GM12878 (cell line): Measurements from ENCODE around the gene GNA14. TPM values are rescaled to one million over a fixed set of nuclear protein-coding genes. Genes with fewer than 3 reads are reported as not detected.

Source experiments
- ATAC-seq: fragments of 200-7000 bp; cut with Tn5 transposase; 3 replicates; pipeline ENCODE4 v1.9.1; 2020; ENCODE audit warnings: mild to moderate bottlenecking, moderate library complexity
- BruUV-seq: library from RNA; stranded (reverse); fragments of 400-500 nt; replicated peaks from 2 replicates; lab custom pipeline; 2021; lab: Mats Ljungman, UMichigan
- CTCF ChIA-PET: fragments of 300-600 bp; sonication (Branson Sonifier 250); formaldehyde crosslinking; extraction: SDS; loops from one replicate; lab custom pipeline; 2021; ENCODE audit warnings: inconsistent platforms; lab: Yijun Ruan, JAX
- POLR2A ChIA-PET: fragments of 350-600 bp; formaldehyde crosslinking; extraction: SDS; loops from one replicate; lab custom pipeline; 2021; ENCODE audit warnings: inconsistent platforms; lab: Charles Lee
- RAD21 ChIA-PET: fragments of 300-600 bp; sonication (Branson Sonifier 250); formaldehyde crosslinking; loops from one replicate; lab custom pipeline; 2023; ENCODE audit warnings: antibody characterized with exemption; ENCODE audit not compliant: unreplicated experiment; lab: Charles Lee
- SMC1A ChIA-PET: fragments of 300-600 bp; sonication (Branson Sonifier 250); formaldehyde crosslinking; loops from one replicate; lab custom pipeline; 2023; ENCODE audit not compliant: unreplicated experiment, uncharacterized antibody; lab: Charles Lee
- DNase-seq: peaks from one replicate; pipeline ENCODE4 v3.0.0-alpha.2; 2011; ENCODE audit warnings: low read depth, low spot score
- FAIRE-seq: peaks from 3 replicates; lab custom pipeline; 2011; peaks lifted over from hg19 to GRCh38; lab: Jason Lieb, UNC
- H2AFZ ChIP-seq: 2 replicates; pipeline ENCODE4 v1.6.0; 2011; ENCODE audit warnings: low read depth, low read length, control low read depth; ENCODE audit not compliant: control insufficient read depth
- H3K27ac ChIP-seq: 2 replicates; pipeline ENCODE4 v1.5.1; 2011; ENCODE audit warnings: control low read depth; ENCODE audit not compliant: control insufficient read depth, insufficient read depth
- H3K27me3 ChIP-seq, 2 experiments: replicated peaks in 1 of 2; 2 replicates each; pipeline versions ENCODE4 v1.6.0 to v1.6.1; 2011; ENCODE audit warnings: low read length in 1 of 2; ENCODE audit not compliant: control insufficient read depth in 2 of 2, insufficient read depth in 2 of 2
- H3K36me3 ChIP-seq, 2 experiments: 2 replicates each; pipeline ENCODE4 v1.5.1; 2011; ENCODE audit warnings: low read length in 1 of 2; ENCODE audit not compliant: control insufficient read depth in 2 of 2, insufficient read depth in 2 of 2
- H3K4me1 ChIP-seq: 2 replicates; pipeline ENCODE4 v1.6.1; 2011; ENCODE audit warnings: mild to moderate bottlenecking, low read length, moderate library complexity, mixed read lengths; ENCODE audit not compliant: control insufficient read depth, insufficient read depth
- H3K4me2 ChIP-seq: 2 replicates; pipeline ENCODE4 v1.6.0; 2011; ENCODE audit warnings: control low read depth; ENCODE audit not compliant: control insufficient read depth, insufficient read depth
- H3K4me3 ChIP-seq: fragments of 200-600 bp; sonication (generic); 2 replicates; pipeline ENCODE4 v1.5.1; 2016
- H3K79me2 ChIP-seq: 2 replicates; pipeline ENCODE4 v1.6.0; 2011; ENCODE audit warnings: low read length; ENCODE audit not compliant: control insufficient read depth, insufficient read depth
- H3K9ac ChIP-seq: 2 replicates; pipeline ENCODE4 v1.8.0; 2011; ENCODE audit warnings: low read length, control low read depth, mixed read lengths; ENCODE audit not compliant: control insufficient read depth, insufficient read depth
- H3K9me3 ChIP-seq: replicated peaks from 3 replicates; pipeline ENCODE4 v1.5.1; 2011; ENCODE audit warnings: mild to moderate bottlenecking, low read length; ENCODE audit not compliant: control insufficient read depth, insufficient read depth
- H4K20me1 ChIP-seq: 2 replicates; pipeline ENCODE4 v1.6.0; 2011; ENCODE audit not compliant: control insufficient read depth, insufficient read depth
- DPF2 ChIP-seq: fragments of 450-650 bp; IDR thresholded peaks from 2 replicates; pipeline ENCODE4 v1.6.1; 2017; ENCODE audit warnings: mild to moderate bottlenecking
- GATAD2B ChIP-seq: fragments of 450-650 bp; conservative IDR thresholded peaks from 2 replicates; pipeline ENCODE4 v1.6.1; 2017; ENCODE audit warnings: low read depth, mild to moderate bottlenecking, moderate library complexity
- NRF1 ChIP-seq: conservative IDR thresholded peaks from 2 replicates; pipeline ENCODE4 v1.6.1; 2011; ENCODE audit warnings: mild to moderate bottlenecking, low read depth, low read length, improper control_type of control experiment
- PML ChIP-seq: IDR thresholded peaks from 2 replicates; pipeline ENCODE4 v1.6.1; 2012; ENCODE audit warnings: low read length, inconsistent platforms
- RCOR1 ChIP-seq: conservative IDR thresholded peaks from 2 replicates; pipeline ENCODE4 v1.6.1; 2012; ENCODE audit warnings: low read depth, low read length, improper control_type of control experiment
- SMC3 ChIP-seq: IDR thresholded peaks from 2 replicates; pipeline ENCODE4 v1.6.1; 2011; ENCODE audit warnings: low read length, improper control_type of control experiment, borderline replicate concordance
- SREBF1 ChIP-seq: IDR thresholded peaks from 2 replicates; pipeline ENCODE4 v1.6.1; 2012; ENCODE audit warnings: mild to moderate bottlenecking, low read length
- TCF3 ChIP-seq: IDR thresholded peaks from 2 replicates; pipeline ENCODE4 v1.6.1; 2012; ENCODE audit warnings: low read depth, mild to moderate bottlenecking, low read length, borderline replicate concordance; ENCODE audit not compliant: insufficient read depth
- ZNF207 ChIP-seq: fragments of 450-650 bp; IDR thresholded peaks from 2 replicates; pipeline ENCODE4 v1.6.1; 2014; ENCODE audit warnings: antibody characterized with exemption, mild to moderate bottlenecking, borderline replicate concordance
- WGBS: methylation state at CpG from one replicate; pipeline ENCODE4 v1.1.6; 2016; ENCODE audit warnings: low lambda C conversion rate; ENCODE audit not compliant: insufficient replicate concordance, insufficient coverage; ENCODE audit errors: missing lambda C conversion rate; 5-methylcytosine and 5-hydroxymethylcytosine counted together
- in situ Hi-C: fragments of 300-500 bp; cut with MboI; formaldehyde crosslinking; loops from 9 replicates; pipeline ENCODE4 v1.14.3; 2018; ENCODE audit warnings: mixed read lengths
- intact Hi-C: fragments of 100-400 bp; cut with micrococcal nuclease; formaldehyde crosslinking; loops from one replicate; pipeline ENCODE4 v1.14.2; 2022; ENCODE audit not compliant: unreplicated experiment
- polyA plus RNA-seq, 11 experiments: library from polyadenylated mRNA; depleted of rRNA in 4 of 11; unstranded in 6 of 11; stranded (reverse) in 5 of 11; fragments of >200 nt; fragmentation: Nextera tagmentation in 4 of 11; fragmentation: Illumina TruSeq in 1 of 11; extraction: Ambion mirVana in 4 of 11; extraction: Trizol in 1 of 11; gene quantifications; 1 replicate in 1 of 11; 2 replicates in 10 of 11; pipeline versions ENCODE4 v1.2.1 to v1.2.3, GENCODE V29; 2011 to 2016; ENCODE audit warnings: inconsistent platforms in 2 of 11, missing spikeins in 2 of 11, low read depth in 1 of 11
- total RNA-seq, 4 experiments: library from RNA; depleted of rRNA in 3 of 4; stranded (reverse); fragments of >200 nt in 3 of 4; fragmentation: Illumina TruSeq in 1 of 4; extraction: Trizol in 1 of 4; gene quantifications; 2 replicates each; pipeline versions ENCODE4 v1.2.1 to v1.2.3, GENCODE V29; 2013 to 2021
- TF ChIP-seq, protein P1 (sequence below): IDR thresholded peaks from 2 replicates; pipeline ENCODE4 v1.6.1; 2012; ENCODE audit warnings: mild to moderate bottlenecking, low read depth, low read length
- TF ChIP-seq, protein P2 (sequence below): fragments of 450-650 bp; formaldehyde crosslinking; IDR thresholded peaks from 2 replicates; pipeline ENCODE4 v1.4.0; 2020; ENCODE audit warnings: mild to moderate bottlenecking, moderate library complexity
- TF ChIP-seq, protein P3 (sequence below): fragments of 450-650 bp; IDR thresholded peaks from 2 replicates; pipeline ENCODE4 v1.6.1; 2014; ENCODE audit warnings: mild to moderate bottlenecking

Gene GNA14
- total and polyA plus RNA-seq, 10 of the 15 experiments (the other 5 are each of a cell fraction or from before 2014, with no cell fraction given), result 0.17 TPM; not detected in 9

DNA sequence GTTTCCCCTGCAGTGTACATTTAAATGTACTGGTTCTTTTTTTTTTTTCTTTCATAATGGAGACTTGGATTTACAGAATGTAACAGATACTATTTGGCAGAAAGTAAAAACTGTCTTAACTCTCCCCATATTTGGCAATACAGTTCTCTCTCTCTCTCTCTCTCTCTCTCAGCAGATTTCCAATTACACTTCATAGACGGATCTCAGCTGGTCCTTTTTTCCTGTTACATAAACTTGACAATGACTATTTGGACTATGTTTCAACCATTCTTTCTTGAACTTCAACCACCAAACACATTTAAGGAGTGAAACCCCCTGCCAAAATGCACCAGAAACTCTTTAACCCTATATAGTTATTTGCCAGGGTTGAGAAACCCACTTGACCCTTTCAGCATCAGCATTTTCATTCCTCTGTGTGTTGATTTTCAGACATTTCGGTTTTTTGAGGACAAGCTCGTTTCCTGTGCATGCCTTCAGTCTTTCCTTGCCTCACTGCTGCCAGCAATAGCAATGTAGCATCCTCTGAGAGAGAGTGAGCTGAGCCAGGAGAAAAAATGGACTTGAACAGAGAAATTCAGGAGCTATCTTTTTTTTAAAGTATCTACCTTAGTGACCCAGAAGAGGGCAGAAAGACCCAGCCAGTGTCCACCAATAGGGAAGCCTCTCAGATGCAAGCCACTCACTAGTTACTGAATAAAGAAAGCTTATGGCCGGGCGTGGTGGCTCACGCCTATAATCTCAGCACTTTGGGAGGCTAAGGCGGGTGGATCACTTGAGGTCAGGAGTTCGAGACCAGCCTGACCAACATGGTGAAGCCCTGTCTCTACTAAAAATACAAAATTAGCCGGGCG is 26.0 kb upstream of the GNA14 start:
- intact Hi-C loops, result no loop called here
- no peak overlapping the region for H3K4me3 ChIP-seq
- RAD21 ChIA-PET, result interaction anchor here (1.0 kb wide), 1 partner anchor 44 kb away, joined by 3 read pairs; no protein-coding TSS in a partner anchor
- DNase-seq, result no peak
- no peaks in the 10 kb centered on the region for H3K9me3 ChIP-seq
- H3K9ac ChIP-seq, result no peak overlapping the region
- ATAC-seq, result no peak
- no peaks in the 10 kb centered on the region for H3K4me1 ChIP-seq
- CTCF ChIA-PET, result interaction anchor here (0.8 to 1.9 kb wide), 3 partner anchors 217 to 361 kb away, joined by 3 to 6 read pairs (median 4); no protein-coding TSS in a partner anchor
- no peak for FAIRE-seq
- no peak overlapping the region for H3K4me2 ChIP-seq
- SMC1A ChIA-PET, result interaction anchor here (0.6 to 1.3 kb wide), 2 partner anchors 361 to 935 kb away, joined by 3 to 7 read pairs; no protein-coding TSS in a partner anchor
- POLR2A ChIA-PET, result no interaction called here
- no TSS peak for BruUV-seq
- no peak overlapping the region for H3K27ac ChIP-seq
- H4K20me1 ChIP-seq, result no peaks in the 10 kb centered on the region
- in situ Hi-C loops, result no loop called here
- no peak overlapping the region for H2AFZ ChIP-seq
- H3K79me2 ChIP-seq, result no peaks in the 10 kb centered on the region
- no peaks in the 10 kb centered on the region for H3K36me3 ChIP-seq
- 31% methylated on average over 10 of the region's 10 CpGs for WGBS
- no peaks in the 10 kb centered on the region; a peak in 1 of 4 replicates for H3K27me3 ChIP-seq
- TF ChIP-seq NRF1 (no peak), SMC3 (no peak), SREBF1 (no peak), RCOR1 (no peak), TCF3 (no peak), DPF2 (no peak), PML (no peak), GATAD2B (no peak), ZNF207 (no peak)
- TF ChIP-seq, protein P1, sequence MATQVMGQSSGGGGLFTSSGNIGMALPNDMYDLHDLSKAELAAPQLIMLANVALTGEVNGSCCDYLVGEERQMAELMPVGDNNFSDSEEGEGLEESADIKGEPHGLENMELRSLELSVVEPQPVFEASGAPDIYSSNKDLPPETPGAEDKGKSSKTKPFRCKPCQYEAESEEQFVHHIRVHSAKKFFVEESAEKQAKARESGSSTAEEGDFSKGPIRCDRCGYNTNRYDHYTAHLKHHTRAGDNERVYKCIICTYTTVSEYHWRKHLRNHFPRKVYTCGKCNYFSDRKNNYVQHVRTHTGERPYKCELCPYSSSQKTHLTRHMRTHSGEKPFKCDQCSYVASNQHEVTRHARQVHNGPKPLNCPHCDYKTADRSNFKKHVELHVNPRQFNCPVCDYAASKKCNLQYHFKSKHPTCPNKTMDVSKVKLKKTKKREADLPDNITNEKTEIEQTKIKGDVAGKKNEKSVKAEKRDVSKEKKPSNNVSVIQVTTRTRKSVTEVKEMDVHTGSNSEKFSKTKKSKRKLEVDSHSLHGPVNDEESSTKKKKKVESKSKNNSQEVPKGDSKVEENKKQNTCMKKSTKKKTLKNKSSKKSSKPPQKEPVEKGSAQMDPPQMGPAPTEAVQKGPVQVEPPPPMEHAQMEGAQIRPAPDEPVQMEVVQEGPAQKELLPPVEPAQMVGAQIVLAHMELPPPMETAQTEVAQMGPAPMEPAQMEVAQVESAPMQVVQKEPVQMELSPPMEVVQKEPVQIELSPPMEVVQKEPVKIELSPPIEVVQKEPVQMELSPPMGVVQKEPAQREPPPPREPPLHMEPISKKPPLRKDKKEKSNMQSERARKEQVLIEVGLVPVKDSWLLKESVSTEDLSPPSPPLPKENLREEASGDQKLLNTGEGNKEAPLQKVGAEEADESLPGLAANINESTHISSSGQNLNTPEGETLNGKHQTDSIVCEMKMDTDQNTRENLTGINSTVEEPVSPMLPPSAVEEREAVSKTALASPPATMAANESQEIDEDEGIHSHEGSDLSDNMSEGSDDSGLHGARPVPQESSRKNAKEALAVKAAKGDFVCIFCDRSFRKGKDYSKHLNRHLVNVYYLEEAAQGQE, result no peak
- TF ChIP-seq, protein P2, sequence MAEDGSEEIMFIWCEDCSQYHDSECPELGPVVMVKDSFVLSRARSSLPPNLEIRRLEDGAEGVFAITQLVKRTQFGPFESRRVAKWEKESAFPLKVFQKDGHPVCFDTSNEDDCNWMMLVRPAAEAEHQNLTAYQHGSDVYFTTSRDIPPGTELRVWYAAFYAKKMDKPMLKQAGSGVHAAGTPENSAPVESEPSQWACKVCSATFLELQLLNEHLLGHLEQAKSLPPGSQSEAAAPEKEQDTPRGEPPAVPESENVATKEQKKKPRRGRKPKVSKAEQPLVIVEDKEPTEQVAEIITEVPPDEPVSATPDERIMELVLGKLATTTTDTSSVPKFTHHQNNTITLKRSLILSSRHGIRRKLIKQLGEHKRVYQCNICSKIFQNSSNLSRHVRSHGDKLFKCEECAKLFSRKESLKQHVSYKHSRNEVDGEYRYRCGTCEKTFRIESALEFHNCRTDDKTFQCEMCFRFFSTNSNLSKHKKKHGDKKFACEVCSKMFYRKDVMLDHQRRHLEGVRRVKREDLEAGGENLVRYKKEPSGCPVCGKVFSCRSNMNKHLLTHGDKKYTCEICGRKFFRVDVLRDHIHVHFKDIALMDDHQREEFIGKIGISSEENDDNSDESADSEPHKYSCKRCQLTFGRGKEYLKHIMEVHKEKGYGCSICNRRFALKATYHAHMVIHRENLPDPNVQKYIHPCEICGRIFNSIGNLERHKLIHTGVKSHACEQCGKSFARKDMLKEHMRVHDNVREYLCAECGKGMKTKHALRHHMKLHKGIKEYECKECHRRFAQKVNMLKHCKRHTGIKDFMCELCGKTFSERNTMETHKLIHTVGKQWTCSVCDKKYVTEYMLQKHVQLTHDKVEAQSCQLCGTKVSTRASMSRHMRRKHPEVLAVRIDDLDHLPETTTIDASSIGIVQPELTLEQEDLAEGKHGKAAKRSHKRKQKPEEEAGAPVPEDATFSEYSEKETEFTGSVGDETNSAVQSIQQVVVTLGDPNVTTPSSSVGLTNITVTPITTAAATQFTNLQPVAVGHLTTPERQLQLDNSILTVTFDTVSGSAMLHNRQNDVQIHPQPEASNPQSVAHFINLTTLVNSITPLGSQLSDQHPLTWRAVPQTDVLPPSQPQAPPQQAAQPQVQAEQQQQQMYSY (CRISPR knock-in tag), result no peak
- TF ChIP-seq, protein P3, sequence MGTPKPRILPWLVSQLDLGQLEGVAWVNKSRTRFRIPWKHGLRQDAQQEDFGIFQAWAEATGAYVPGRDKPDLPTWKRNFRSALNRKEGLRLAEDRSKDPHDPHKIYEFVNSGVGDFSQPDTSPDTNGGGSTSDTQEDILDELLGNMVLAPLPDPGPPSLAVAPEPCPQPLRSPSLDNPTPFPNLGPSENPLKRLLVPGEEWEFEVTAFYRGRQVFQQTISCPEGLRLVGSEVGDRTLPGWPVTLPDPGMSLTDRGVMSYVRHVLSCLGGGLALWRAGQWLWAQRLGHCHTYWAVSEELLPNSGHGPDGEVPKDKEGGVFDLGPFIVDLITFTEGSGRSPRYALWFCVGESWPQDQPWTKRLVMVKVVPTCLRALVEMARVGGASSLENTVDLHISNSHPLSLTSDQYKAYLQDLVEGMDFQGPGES, result no peak
